NCI-H2107 (cell line): ENCODE measurements around the gene DLG5.

Source experiments
- DNase-seq: peaks from one replicate; lab custom pipeline; 2025; lab: John Stamatoyannopoulos, UW

The DLG5 gene

GRCh38 chr10:77819210-77820112 is 107.1 kb downstream of the DLG5 start:
- no peak for DNase-seq

DNA sequence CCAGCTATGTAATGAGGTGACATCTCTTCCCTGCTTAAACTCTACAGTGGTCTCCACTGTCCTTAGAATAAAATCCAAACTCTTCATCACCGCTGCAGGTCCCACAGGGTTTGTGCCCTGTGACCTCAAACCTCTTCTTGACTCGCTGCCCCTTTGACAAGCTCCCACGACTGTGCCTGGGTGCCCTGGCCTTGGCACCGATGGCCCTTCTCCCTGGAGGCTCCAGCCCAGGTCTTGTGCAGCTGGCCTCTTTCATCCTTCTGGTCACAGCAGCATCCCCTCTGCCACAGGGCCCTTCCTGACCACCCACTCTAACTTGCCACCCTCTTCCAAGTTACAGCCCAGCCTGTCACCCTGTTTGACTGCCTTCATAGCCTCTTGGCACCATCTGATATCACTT is 108.2 kb downstream of the DLG5 start:
- no peak for DNase-seq

DNA sequence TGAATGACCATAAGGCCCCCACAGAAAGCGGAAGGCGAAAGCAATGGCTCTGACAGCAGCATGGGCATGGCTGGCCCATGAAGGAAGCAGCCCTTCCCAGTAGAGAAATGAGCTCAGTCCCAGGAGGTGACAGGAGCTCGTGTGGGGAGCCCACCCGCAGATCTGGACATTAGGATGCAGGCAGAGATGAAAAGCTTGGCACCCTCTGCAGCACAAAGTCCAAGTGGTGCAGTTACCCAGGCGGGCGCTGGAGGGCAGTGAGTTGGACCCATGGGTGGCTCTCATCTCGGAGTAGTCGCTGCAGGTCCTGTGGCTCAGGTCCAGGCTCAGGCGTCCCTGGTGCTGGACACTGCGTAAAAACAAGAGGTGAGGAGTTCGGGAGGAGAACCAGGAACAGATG is 109.0 kb downstream of the DLG5 start:
- no peak for DNase-seq

- DNase-seq, result no peak
These were observed 110.2 kb downstream of the DLG5 start for GRCh38 chr10:77816311-77816710.

DNA sequence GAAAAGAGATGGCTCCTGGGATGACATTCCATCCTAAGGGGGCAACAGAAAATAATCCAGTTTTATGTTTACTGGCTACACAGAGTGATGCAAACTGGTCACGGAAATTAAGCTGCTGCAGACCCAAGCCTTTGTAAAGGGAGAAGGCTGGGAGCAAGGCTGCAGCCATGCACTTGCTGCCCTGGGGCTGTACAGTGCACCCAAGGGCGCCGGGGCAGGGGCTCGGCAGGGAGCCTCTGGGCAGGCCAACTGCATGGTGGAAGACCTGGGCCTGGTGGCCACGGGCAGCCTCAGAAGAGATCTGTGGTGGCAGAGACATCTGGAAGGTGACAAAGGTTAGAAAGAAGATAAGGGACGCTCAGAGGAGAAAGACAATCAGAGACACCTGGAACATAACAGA is 113.8 kb downstream of the DLG5 start:
- DNase-seq, result no peak

GRCh38 chr10:77811831-77812430 is 114.6 kb downstream of the DLG5 start:
- no peak for DNase-seq

DNA sequence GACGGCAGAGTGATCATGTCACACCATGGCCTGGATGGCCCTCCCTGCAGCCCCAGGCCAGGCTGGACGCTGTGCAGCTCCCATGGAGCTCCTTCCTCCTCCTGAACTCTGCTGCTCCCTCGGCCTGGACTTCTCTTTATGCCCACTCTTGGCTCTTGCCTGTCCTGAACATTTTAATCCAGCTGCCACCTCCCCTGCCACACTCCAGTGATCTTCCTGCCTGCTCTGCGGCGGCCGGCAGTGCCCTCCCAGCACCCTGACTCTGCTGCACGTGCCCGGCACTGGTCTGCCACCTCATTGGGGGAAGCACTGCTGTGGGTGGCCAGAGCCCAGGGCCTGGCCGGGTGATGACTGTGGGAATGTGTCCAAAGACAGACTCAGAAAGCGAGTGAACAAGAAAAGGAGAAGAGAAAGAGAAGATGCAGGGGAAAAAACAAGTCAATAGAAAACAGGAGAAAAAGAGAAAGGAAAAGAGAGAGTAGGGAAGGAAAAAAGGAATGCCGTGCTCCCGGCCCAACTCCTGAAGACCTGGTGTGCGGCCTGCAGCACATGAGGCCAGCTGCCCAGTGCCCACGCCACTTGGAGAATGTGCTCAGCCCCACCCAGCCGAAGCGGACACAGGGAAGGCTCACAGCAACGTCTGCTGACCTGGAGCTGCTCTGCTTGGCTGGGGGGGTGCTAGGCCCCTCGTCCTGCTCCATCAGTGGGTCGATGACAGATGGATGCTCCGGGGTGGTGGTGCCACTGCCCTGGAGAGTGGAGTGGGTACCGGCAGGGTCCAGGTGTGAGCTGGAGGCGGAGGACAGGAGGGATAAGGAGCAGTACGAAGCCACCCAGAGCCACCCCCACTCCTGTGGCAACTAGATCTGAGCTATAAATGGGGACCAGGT is 115.9 kb downstream of the DLG5 start:
- DNase-seq, result no peak

- no peak for DNase-seq
These were observed 117.2 kb downstream of the DLG5 start for GRCh38 chr10:77809336-77809735.

DNA sequence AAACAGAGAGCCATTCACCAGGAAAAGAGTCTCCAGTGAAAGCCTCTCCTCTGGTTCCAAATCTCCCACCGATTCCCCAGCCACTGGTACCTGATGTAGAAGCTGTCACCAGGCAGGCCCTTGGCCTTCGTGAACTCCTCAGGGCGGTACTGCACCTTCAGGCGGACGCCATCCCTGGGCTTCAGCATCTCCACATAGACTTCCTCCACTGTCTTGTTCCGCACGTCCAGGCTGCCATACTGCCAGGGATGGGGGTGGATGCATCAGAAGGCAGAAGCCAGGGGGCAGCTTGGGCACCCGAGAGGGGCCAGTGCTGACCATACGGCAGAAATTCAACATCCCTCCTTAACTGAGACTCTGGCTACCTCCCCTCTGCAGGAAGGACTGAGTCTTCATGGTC is 118.8 kb downstream of the DLG5 start:
- DNase-seq, result no peak

- no peak for DNase-seq
These were observed 119.9 kb downstream of the DLG5 start for GRCh38 chr10:77806511-77807157.

GRCh38 chr10:77805676-77806075 is 120.9 kb downstream of the DLG5 start:
- DNase-seq, result no peak

DNA sequence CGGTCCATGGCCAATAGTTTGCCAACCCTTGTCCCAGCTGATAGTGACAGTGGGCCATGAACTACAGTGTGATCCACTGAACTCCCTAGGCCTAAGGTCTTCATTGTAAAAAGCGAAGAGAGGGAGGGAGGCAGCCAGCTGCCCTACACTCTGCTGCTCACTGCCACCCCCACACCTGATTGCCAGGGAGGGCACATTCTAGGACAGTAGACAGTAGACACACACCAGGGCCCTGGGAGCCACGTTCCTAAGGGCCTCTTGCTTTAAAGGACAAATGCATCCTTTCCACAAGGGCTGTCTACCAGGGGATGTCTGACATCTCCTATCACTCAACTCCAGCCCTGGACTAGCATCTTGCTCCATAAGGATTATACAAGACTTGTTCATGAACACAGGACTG is 122.2 kb downstream of the DLG5 start:
- DNase-seq, result no peak

DNA sequence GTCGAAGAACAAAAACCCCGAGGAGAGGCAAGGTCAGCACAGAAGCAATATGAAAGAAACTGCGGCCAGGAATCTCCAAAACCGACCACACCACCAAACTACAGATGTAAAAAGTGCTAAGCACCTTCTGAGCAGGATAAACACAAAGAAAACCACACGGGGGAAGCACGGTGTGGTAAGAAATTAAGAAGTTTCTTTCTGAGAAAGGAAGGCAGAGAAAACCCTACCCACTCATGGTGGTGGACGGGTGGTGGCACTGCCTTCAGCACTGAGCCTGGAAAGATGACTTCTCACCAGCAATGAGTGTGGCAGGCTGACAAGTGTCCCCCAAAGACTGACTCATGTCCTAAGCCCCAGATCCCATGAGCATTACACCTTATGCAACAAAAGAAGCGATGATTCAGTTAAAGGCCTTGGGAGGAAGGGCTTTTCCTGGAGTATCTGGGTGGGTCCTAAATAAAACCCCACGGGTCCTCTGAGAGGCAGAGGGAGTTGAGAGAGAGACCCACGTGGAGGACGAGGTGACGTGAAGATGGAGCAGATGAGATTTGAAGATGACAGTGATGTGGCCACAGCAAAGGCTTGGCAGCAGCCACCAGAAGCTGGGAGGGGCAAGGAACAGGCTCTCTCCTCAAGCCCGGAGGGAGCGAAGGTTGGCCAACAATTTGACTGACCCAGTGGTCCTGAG is 124.9 kb downstream of the DLG5 start:
- no peak for DNase-seq

- no peak for DNase-seq
These were observed 125.8 kb downstream of the DLG5 start for GRCh38 chr10:77800738-77801266.

DNA sequence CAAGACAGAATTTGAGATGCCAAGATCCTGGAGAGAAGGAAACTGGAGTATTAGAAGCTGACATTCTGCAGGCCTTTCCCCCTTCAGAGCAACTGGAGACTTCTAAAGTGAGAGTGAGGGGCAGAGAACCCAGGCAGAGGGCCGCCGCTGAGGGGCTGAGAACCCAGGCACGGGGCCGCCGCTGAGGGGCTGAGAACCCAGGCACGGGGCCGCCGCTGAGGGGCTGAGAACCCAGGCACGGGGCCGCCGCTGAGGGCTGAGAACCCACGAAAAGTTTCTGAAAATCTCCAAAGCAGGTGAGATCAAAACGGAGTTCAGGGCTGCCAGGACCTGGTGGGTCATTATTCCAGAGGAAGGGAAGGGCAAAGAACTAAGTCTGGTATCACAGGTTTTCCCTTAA is 126.2 kb downstream of the DLG5 start:
- no peak for DNase-seq

GRCh38 chr10:77799352-77799751 is 127.2 kb downstream of the DLG5 start:
- no peak for DNase-seq

DNA sequence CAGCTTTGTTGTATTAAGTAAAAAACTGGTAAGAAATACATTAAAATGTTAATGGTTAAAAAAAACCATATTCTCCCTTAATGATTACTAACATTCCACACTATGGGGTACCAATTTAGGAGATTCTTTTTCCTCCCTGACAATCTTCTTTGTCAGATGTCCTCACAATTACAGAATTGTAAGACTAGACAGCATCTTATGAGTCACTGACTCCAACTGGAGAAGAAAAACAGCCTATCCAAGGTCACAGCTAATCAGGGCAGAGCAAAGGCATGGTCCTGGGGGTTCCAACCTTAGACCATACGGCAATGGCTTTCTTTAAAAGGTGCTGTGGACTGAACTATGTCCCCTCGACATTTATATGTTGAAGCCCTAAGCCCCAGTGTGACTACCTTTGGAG is 127.6 kb downstream of the DLG5 start:
- no peak for DNase-seq

GRCh38 chr10:77796311-77796915 is 130.1 kb downstream of the DLG5 start:
- no peak for DNase-seq

GRCh38 chr10:77795426-77796055 is 131.0 kb downstream of the DLG5 start:
- no peak for DNase-seq
